Measurements from ENCODE around the gene SMDT1.

Gene SMDT1

GRCh38 chr22:42079319-42080251, at the start of gene SMDT1:
Gene SMDT1 (plus strand): TSS chr22:42079700. CDS start chr22:42079769, 69 bp downstream.
- DNase-seq = peak; percentile 97

- no peak for DNase-seq
Measured at GRCh38 chr22:42033263-42034181, 46.0 kb upstream of the SMDT1 start.

GRCh38 chr22:42035256-42035655, 44.2 kb upstream of the SMDT1 start:
- DNase-seq = no peak

- no peak for DNase-seq
Measured at GRCh38 chr22:42039271-42039670, 40.2 kb upstream of the SMDT1 start.

GRCh38 chr22:42041784-42042183, 37.7 kb upstream of the SMDT1 start:
- no peak for DNase-seq

- DNase-seq = no peak
Measured at GRCh38 chr22:42050641-42051180, 28.8 kb upstream of the SMDT1 start.

GRCh38 chr22:42052765-42053164, 26.7 kb upstream of the SMDT1 start:
- no peak for DNase-seq

GRCh38 chr22:42056757-42057511, 22.6 kb upstream of the SMDT1 start:
- DNase-seq = no peak

- DNase-seq = no peak
Measured at GRCh38 chr22:42060489-42060888, 19.0 kb upstream of the SMDT1 start.

GRCh38 chr22:42061041-42061440, 18.5 kb upstream of the SMDT1 start:
- no peak for DNase-seq

GRCh38 chr22:42062506-42063170, 16.9 kb upstream of the SMDT1 start:
- DNase-seq = no peak

GRCh38 chr22:42064629-42065028, 14.9 kb upstream of the SMDT1 start:
- DNase-seq = no peak

- no peak for DNase-seq
Measured at GRCh38 chr22:42065438-42066125, 13.9 kb upstream of the SMDT1 start.

- DNase-seq = no peak
Measured at GRCh38 chr22:42066126-42066761, 13.3 kb upstream of the SMDT1 start.

GRCh38 chr22:42066937-42067336, 12.6 kb upstream of the SMDT1 start:
- DNase-seq = no peak

- DNase-seq = no peak
Measured at GRCh38 chr22:42067671-42068251, 11.7 kb upstream of the SMDT1 start.

- no peak for DNase-seq
Measured at GRCh38 chr22:42068291-42068690, 11.2 kb upstream of the SMDT1 start.

GRCh38 chr22:42069801-42070516, 9.5 kb upstream of the SMDT1 start:
- no peak for DNase-seq

GRCh38 chr22:42070517-42071422, 8.7 kb upstream of the SMDT1 start, which contains the start of gene NAGA:
Gene NAGA (minus strand): TSS chr22:42070812. CDS start chr22:42070297, 515 bp downstream.
- DNase-seq = peak; percentile 92

Measured in stimulated activated naive CD4-positive, alpha-beta T cell treated with Interleukin-2 at 50 U/mL for 16 hours (primary cell).